GM12878 (cell line): Measurements from ENCODE around the gene DCAF4L1. TPM values are rescaled to one million over a fixed set of nuclear protein-coding genes. Genes with fewer than 3 reads are reported as not detected.
A peak's percentile ranks its signal among the peaks of the same experiment; 100 is the strongest.

Source experiments
- ATAC-seq: fragments of 200-7000 bp; cut with Tn5 transposase; 3 replicates; pipeline ENCODE4 v1.9.1; 2020; ENCODE audit warnings: mild to moderate bottlenecking, moderate library complexity
- BruUV-seq: library from RNA; stranded (reverse); fragments of 400-500 nt; replicated peaks from 2 replicates; lab custom pipeline; 2021; lab: Mats Ljungman, UMichigan
- CTCF ChIA-PET: fragments of 300-600 bp; sonication (Branson Sonifier 250); formaldehyde crosslinking; extraction: SDS; loops from one replicate; lab custom pipeline; 2021; ENCODE audit warnings: inconsistent platforms; lab: Yijun Ruan, JAX
- POLR2A ChIA-PET: fragments of 350-600 bp; formaldehyde crosslinking; extraction: SDS; loops from one replicate; lab custom pipeline; 2021; ENCODE audit warnings: inconsistent platforms; lab: Charles Lee
- RAD21 ChIA-PET: fragments of 300-600 bp; sonication (Branson Sonifier 250); formaldehyde crosslinking; loops from one replicate; lab custom pipeline; 2023; ENCODE audit warnings: antibody characterized with exemption; ENCODE audit not compliant: unreplicated experiment; lab: Charles Lee
- SMC1A ChIA-PET: fragments of 300-600 bp; sonication (Branson Sonifier 250); formaldehyde crosslinking; loops from one replicate; lab custom pipeline; 2023; ENCODE audit not compliant: unreplicated experiment, uncharacterized antibody; lab: Charles Lee
- DNase-seq: peaks from one replicate; pipeline ENCODE4 v3.0.0-alpha.2; 2011; ENCODE audit warnings: low read depth, low spot score
- FAIRE-seq: peaks from 3 replicates; lab custom pipeline; 2011; peaks lifted over from hg19 to GRCh38; lab: Jason Lieb, UNC
- H2AFZ ChIP-seq: 2 replicates; pipeline ENCODE4 v1.6.0; 2011; ENCODE audit warnings: low read depth, low read length, control low read depth; ENCODE audit not compliant: control insufficient read depth
- H3K27ac ChIP-seq: 2 replicates; pipeline ENCODE4 v1.5.1; 2011; ENCODE audit warnings: control low read depth; ENCODE audit not compliant: control insufficient read depth, insufficient read depth
- H3K27me3 ChIP-seq, 2 experiments: replicated peaks in 1 of 2; 2 replicates each; pipeline versions ENCODE4 v1.6.0 to v1.6.1; 2011; ENCODE audit warnings: low read length in 1 of 2; ENCODE audit not compliant: control insufficient read depth in 2 of 2, insufficient read depth in 2 of 2
- H3K36me3 ChIP-seq, 2 experiments: 2 replicates each; pipeline ENCODE4 v1.5.1; 2011; ENCODE audit warnings: low read length in 1 of 2; ENCODE audit not compliant: control insufficient read depth in 2 of 2, insufficient read depth in 2 of 2
- H3K4me1 ChIP-seq: 2 replicates; pipeline ENCODE4 v1.6.1; 2011; ENCODE audit warnings: mild to moderate bottlenecking, low read length, moderate library complexity, mixed read lengths; ENCODE audit not compliant: control insufficient read depth, insufficient read depth
- H3K4me2 ChIP-seq: 2 replicates; pipeline ENCODE4 v1.6.0; 2011; ENCODE audit warnings: control low read depth; ENCODE audit not compliant: control insufficient read depth, insufficient read depth
- H3K4me3 ChIP-seq: fragments of 200-600 bp; sonication (generic); 2 replicates; pipeline ENCODE4 v1.5.1; 2016
- H3K79me2 ChIP-seq: 2 replicates; pipeline ENCODE4 v1.6.0; 2011; ENCODE audit warnings: low read length; ENCODE audit not compliant: control insufficient read depth, insufficient read depth
- H3K9ac ChIP-seq: 2 replicates; pipeline ENCODE4 v1.8.0; 2011; ENCODE audit warnings: low read length, control low read depth, mixed read lengths; ENCODE audit not compliant: control insufficient read depth, insufficient read depth
- H3K9me3 ChIP-seq: replicated peaks from 3 replicates; pipeline ENCODE4 v1.5.1; 2011; ENCODE audit warnings: mild to moderate bottlenecking, low read length; ENCODE audit not compliant: control insufficient read depth, insufficient read depth
- H4K20me1 ChIP-seq: 2 replicates; pipeline ENCODE4 v1.6.0; 2011; ENCODE audit not compliant: control insufficient read depth, insufficient read depth
- ESRRA ChIP-seq: IDR thresholded peaks from 2 replicates; pipeline ENCODE4 v1.6.1; 2012; ENCODE audit warnings: mild to moderate bottlenecking, low read length, improper control_type of control experiment
- YBX1 ChIP-seq: fragments of 450-650 bp; IDR thresholded peaks from 2 replicates; pipeline ENCODE4 v1.6.1; 2016; ENCODE audit warnings: antibody characterized with exemption
- ZNF207 ChIP-seq: fragments of 450-650 bp; IDR thresholded peaks from 2 replicates; pipeline ENCODE4 v1.6.1; 2014; ENCODE audit warnings: antibody characterized with exemption, mild to moderate bottlenecking, borderline replicate concordance
- whole genome bisulfite sequencing: methylation state at CpG from one replicate; pipeline ENCODE4 v1.1.6; 2016; ENCODE audit warnings: low lambda C conversion rate; ENCODE audit not compliant: insufficient replicate concordance, insufficient coverage; ENCODE audit errors: missing lambda C conversion rate; 5-methylcytosine and 5-hydroxymethylcytosine counted together
- in situ Hi-C: fragments of 300-500 bp; cut with MboI; formaldehyde crosslinking; loops from 9 replicates; pipeline ENCODE4 v1.14.3; 2018; ENCODE audit warnings: mixed read lengths
- intact Hi-C: fragments of 100-400 bp; cut with micrococcal nuclease; formaldehyde crosslinking; loops from one replicate; pipeline ENCODE4 v1.14.2; 2022; ENCODE audit not compliant: unreplicated experiment
- polyA plus RNA-seq, 11 experiments: library from polyadenylated mRNA; depleted of rRNA in 4 of 11; unstranded in 6 of 11; stranded (reverse) in 5 of 11; fragments of >200 nt; fragmentation: Nextera tagmentation in 4 of 11; fragmentation: Illumina TruSeq in 1 of 11; extraction: Ambion mirVana in 4 of 11; extraction: Trizol in 1 of 11; gene quantifications; 1 replicate in 1 of 11; 2 replicates in 10 of 11; pipeline versions ENCODE4 v1.2.1 to v1.2.3, GENCODE V29; 2011 to 2016; ENCODE audit warnings: inconsistent platforms in 2 of 11, missing spikeins in 2 of 11, low read depth in 1 of 11
- total RNA-seq, 4 experiments: library from RNA; depleted of rRNA in 3 of 4; stranded (reverse); fragments of >200 nt in 3 of 4; fragmentation: Illumina TruSeq in 1 of 4; extraction: Trizol in 1 of 4; gene quantifications; 2 replicates each; pipeline versions ENCODE4 v1.2.1 to v1.2.3, GENCODE V29; 2013 to 2021
- TF ChIP-seq, protein P1 (sequence below): IDR thresholded peaks from 2 replicates; pipeline ENCODE4 v1.6.1; 2011; ENCODE audit warnings: low read depth, mild to moderate bottlenecking, low read length, moderate library complexity, borderline replicate concordance; ENCODE audit errors: extremely low read depth
- TF ChIP-seq, protein P2 (sequence below): fragments of 450-650 bp; IDR thresholded peaks from 2 replicates; pipeline ENCODE4 v1.6.1; 2017; ENCODE audit warnings: mild to moderate bottlenecking, moderate library complexity

DCAF4L1 gene
- total and polyA plus RNA-seq, 10 of the 15 experiments (the other 5 are each of a cell fraction or from before 2014, with no cell fraction given): 0.04 to 0.48 (median 0.18) TPM

DNA sequence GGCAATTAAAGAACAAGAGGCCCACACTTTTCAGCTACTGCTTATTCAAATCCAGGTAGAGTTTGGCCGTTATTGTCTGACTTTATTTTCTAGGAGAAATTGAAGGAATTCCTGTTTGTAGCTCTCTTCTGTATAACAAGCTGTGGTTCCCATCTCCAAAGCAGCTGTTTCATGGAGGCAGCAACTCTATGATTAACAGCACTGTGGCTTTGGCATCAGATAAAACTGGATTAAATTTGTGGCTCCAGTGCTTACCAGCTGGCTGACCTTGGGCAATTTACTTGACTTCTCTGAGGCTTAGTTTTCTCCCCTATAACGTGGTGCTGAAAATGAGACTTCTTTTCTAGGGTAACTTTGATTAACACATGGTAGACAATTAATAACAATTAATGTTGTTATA lies 36.9 kb downstream of the DCAF4L1 start:
- DNase-seq (no peak), ATAC-seq (no peak), FAIRE-seq (peak; percentile 18)
- Histone ChIP-seq H3K9ac (no peak overlapping the region), H2AFZ (no peak overlapping the region), H3K27me3 (no peaks in the 10 kb centered on the region), H3K4me1 (no peaks in the 10 kb centered on the region), H4K20me1 (no peaks in the 10 kb centered on the region), H3K36me3 (peaks cover 0 to 3% of the 10 kb centered on the region in 2 experiments; a peak in 1 of 4 replicates), H3K79me2 (no peaks in the 10 kb centered on the region; the same call in 1 of the 2 replicates), H3K4me2 (no peak overlapping the region), H3K27ac (no peak overlapping the region), H3K4me3 (no peak overlapping the region), H3K9me3 (no peaks in the 10 kb centered on the region)
- ChIA-PET POLR2A (interaction anchor here (0.7 kb wide), 1 partner anchor 325 kb away, joined by 3 read pairs; no protein-coding TSS in a partner anchor), SMC1A (interaction anchor here (1.6 kb wide), 1 partner anchor 9 kb away, joined by 3 read pairs; no protein-coding TSS in a partner anchor), CTCF (no interaction called here), RAD21 (interaction anchor here (1.0 kb wide), 1 partner anchor 30 kb away, joined by 4 read pairs; no protein-coding TSS in a partner anchor)
- intact Hi-C loops: no loop called here
- no TSS peak for BruUV-seq
- in situ Hi-C loops: no loop called here
- WGBS: 98% methylated on average over 2 of the region's 2 CpGs
- TF ChIP-seq ZNF207: no peak
- TF ChIP-seq, protein P1, sequence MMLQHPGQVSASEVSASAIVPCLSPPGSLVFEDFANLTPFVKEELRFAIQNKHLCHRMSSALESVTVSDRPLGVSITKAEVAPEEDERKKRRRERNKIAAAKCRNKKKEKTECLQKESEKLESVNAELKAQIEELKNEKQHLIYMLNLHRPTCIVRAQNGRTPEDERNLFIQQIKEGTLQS: no peak
- no peak for TF ChIP-seq YBX1
- TF ChIP-seq ESRRA: no peak
- TF ChIP-seq, protein P2, sequence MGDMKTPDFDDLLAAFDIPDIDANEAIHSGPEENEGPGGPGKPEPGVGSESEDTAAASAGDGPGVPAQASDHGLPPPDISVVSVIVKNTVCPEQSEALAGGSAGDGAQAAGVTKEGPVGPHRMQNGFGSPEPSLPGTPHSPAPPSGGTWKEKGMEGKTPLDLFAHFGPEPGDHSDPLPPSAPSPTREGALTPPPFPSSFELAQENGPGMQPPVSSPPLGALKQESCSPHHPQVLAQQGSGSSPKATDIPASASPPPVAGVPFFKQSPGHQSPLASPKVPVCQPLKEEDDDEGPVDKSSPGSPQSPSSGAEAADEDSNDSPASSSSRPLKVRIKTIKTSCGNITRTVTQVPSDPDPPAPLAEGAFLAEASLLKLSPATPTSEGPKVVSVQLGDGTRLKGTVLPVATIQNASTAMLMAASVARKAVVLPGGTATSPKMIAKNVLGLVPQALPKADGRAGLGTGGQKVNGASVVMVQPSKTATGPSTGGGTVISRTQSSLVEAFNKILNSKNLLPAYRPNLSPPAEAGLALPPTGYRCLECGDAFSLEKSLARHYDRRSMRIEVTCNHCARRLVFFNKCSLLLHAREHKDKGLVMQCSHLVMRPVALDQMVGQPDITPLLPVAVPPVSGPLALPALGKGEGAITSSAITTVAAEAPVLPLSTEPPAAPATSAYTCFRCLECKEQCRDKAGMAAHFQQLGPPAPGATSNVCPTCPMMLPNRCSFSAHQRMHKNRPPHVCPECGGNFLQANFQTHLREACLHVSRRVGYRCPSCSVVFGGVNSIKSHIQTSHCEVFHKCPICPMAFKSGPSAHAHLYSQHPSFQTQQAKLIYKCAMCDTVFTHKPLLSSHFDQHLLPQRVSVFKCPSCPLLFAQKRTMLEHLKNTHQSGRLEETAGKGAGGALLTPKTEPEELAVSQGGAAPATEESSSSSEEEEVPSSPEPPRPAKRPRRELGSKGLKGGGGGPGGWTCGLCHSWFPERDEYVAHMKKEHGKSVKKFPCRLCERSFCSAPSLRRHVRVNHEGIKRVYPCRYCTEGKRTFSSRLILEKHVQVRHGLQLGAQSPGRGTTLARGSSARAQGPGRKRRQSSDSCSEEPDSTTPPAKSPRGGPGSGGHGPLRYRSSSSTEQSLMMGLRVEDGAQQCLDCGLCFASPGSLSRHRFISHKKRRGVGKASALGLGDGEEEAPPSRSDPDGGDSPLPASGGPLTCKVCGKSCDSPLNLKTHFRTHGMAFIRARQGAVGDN: no peak

Other genes starting within 250 kb of the DCAF4L1 start
- gene PHOX2B, start 233.0 kb upstream of the DCAF4L1 start, total RNA-seq (2014; rRNA removed): not detected in 2 replicates
- not detected in 2 replicates for gene PHOX2B, start 233.0 kb upstream of the DCAF4L1 start, total RNA-seq (2014; rRNA removed; fragmentation: Illumina TruSeq; extraction: Trizol)
- gene PHOX2B, start 233.0 kb upstream of the DCAF4L1 start, total RNA-seq (2021): not detected in 2 replicates
- gene PHOX2B, start 233.0 kb upstream of the DCAF4L1 start, polyA plus RNA-seq (2011; rRNA removed): not detected in 2 replicates
- gene PHOX2B, start 233.0 kb upstream of the DCAF4L1 start, polyA plus RNA-seq (2014; fragmentation: Illumina TruSeq; extraction: Trizol): not detected in 2 replicates
- gene PHOX2B, start 233.0 kb upstream of the DCAF4L1 start, polyA plus RNA-seq (2014; fragmentation: Nextera tagmentation; extraction: Ambion mirVana): not detected
- not detected in 2 replicates for gene PHOX2B, start 233.0 kb upstream of the DCAF4L1 start, polyA plus RNA-seq (2014; rRNA removed)
- not detected for gene PHOX2B, start 233.0 kb upstream of the DCAF4L1 start, polyA plus RNA-seq (2016; fragmentation: Nextera tagmentation; extraction: Ambion mirVana)
- 33.4 and 41.5 TPM in 2 replicates for gene TMEM33, start 46.3 kb upstream of the DCAF4L1 start, total RNA-seq (2014; rRNA removed)
- gene TMEM33, start 46.3 kb upstream of the DCAF4L1 start, total RNA-seq (2014; rRNA removed; fragmentation: Illumina TruSeq; extraction: Trizol): 32.6 and 34.2 TPM in 2 replicates
- 39.1 and 41.6 TPM in 2 replicates for gene TMEM33, start 46.3 kb upstream of the DCAF4L1 start, total RNA-seq (2021)
- 51.0 and 60.2 TPM in 2 replicates for gene TMEM33, start 46.3 kb upstream of the DCAF4L1 start, polyA plus RNA-seq (2011; rRNA removed)
- 32.7 and 33.5 TPM in 2 replicates for gene TMEM33, start 46.3 kb upstream of the DCAF4L1 start, polyA plus RNA-seq (2014; fragmentation: Illumina TruSeq; extraction: Trizol)
- 10 to 100 TPM in 1 of 2 experiments, 1 to 10 TPM in 1; 7.9 to 16.0 TPM for gene TMEM33, start 46.3 kb upstream of the DCAF4L1 start, polyA plus RNA-seq (2014; fragmentation: Nextera tagmentation; extraction: Ambion mirVana)
- 23.3 and 25.5 TPM in 2 replicates for gene TMEM33, start 46.3 kb upstream of the DCAF4L1 start, polyA plus RNA-seq (2014; rRNA removed)
- gene TMEM33, start 46.3 kb upstream of the DCAF4L1 start, polyA plus RNA-seq (2016; fragmentation: Nextera tagmentation; extraction: Ambion mirVana): 10 to 100 TPM; 31.2 to 37.8 TPM
- gene SLC30A9, start 8.8 kb downstream of the DCAF4L1 start, total RNA-seq (2014; rRNA removed): 39.3 and 45.3 TPM in 2 replicates
- 57.5 and 60.2 TPM in 2 replicates for gene SLC30A9, start 8.8 kb downstream of the DCAF4L1 start, total RNA-seq (2014; rRNA removed; fragmentation: Illumina TruSeq; extraction: Trizol)
- 45.6 and 48.2 TPM in 2 replicates for gene SLC30A9, start 8.8 kb downstream of the DCAF4L1 start, total RNA-seq (2021)
- 51.3 and 77.2 TPM in 2 replicates for gene SLC30A9, start 8.8 kb downstream of the DCAF4L1 start, polyA plus RNA-seq (2011; rRNA removed)
- gene SLC30A9, start 8.8 kb downstream of the DCAF4L1 start, polyA plus RNA-seq (2014; fragmentation: Illumina TruSeq; extraction: Trizol): 47.6 and 62.0 TPM in 2 replicates
- 10 to 100 TPM; 12.1 to 15.4 TPM for gene SLC30A9, start 8.8 kb downstream of the DCAF4L1 start, polyA plus RNA-seq (2014; fragmentation: Nextera tagmentation; extraction: Ambion mirVana)
- gene SLC30A9, start 8.8 kb downstream of the DCAF4L1 start, polyA plus RNA-seq (2014; rRNA removed): 35.6 and 38.7 TPM in 2 replicates
- 10 to 100 TPM; 72.5 to 75.9 TPM for gene SLC30A9, start 8.8 kb downstream of the DCAF4L1 start, polyA plus RNA-seq (2016; fragmentation: Nextera tagmentation; extraction: Ambion mirVana)
- under 0.01 TPM in 2 replicates for gene BEND4, start 170.9 kb downstream of the DCAF4L1 start, total RNA-seq (2014; rRNA removed)
- 0.04 and 0.05 TPM in 2 replicates for gene BEND4, start 170.9 kb downstream of the DCAF4L1 start, total RNA-seq (2014; rRNA removed; fragmentation: Illumina TruSeq; extraction: Trizol)
- gene BEND4, start 170.9 kb downstream of the DCAF4L1 start, total RNA-seq (2021): 0.08 and 0.15 TPM in 2 replicates
- gene BEND4, start 170.9 kb downstream of the DCAF4L1 start, polyA plus RNA-seq (2011; rRNA removed): 0.06 and 0.07 TPM in 2 replicates
- gene BEND4, start 170.9 kb downstream of the DCAF4L1 start, polyA plus RNA-seq (2014; fragmentation: Illumina TruSeq; extraction: Trizol): 0.02 and 0.04 TPM in 2 replicates
- gene BEND4, start 170.9 kb downstream of the DCAF4L1 start, polyA plus RNA-seq (2014; fragmentation: Nextera tagmentation; extraction: Ambion mirVana): under 1 TPM; under 0.01 to 0.02 TPM
- gene BEND4, start 170.9 kb downstream of the DCAF4L1 start, polyA plus RNA-seq (2014; rRNA removed): 0.01 TPM in 2 replicates
- under 1 TPM in 1 of 2 experiments, not detected in 1; 0.08 TPM for gene BEND4, start 170.9 kb downstream of the DCAF4L1 start, polyA plus RNA-seq (2016; fragmentation: Nextera tagmentation; extraction: Ambion mirVana)